Glutamatergic neuron (in vitro differentiated cells): ENCODE measurements around the gene RNF150. TPM values are rescaled to one million over a fixed set of nuclear protein-coding genes. Genes with fewer than 3 reads are reported as not detected.

Experiments
- DNase-seq: peaks from one replicate; pipeline ENCODE4 v3.0.0; 2022
- H3K27ac Mint-ChIP-seq: one replicate; pipeline ENCODE4 v1.8.0; 2020; ENCODE audit warnings: mild to moderate bottlenecking, mixed read lengths, inconsistent platforms; ENCODE audit not compliant: unreplicated experiment
- H3K27me3 Mint-ChIP-seq: one replicate; pipeline ENCODE4 v1.8.0; 2020; ENCODE audit warnings: mild to moderate bottlenecking, moderate library complexity, mixed read lengths, inconsistent platforms; ENCODE audit not compliant: unreplicated experiment
- H3K36me3 Mint-ChIP-seq: one replicate; pipeline ENCODE4 v1.8.0; 2020; ENCODE audit warnings: mild to moderate bottlenecking, mixed read lengths, inconsistent platforms; ENCODE audit not compliant: unreplicated experiment
- H3K4me1 Mint-ChIP-seq: one replicate; pipeline ENCODE4 v1.8.0; 2020; ENCODE audit warnings: mild to moderate bottlenecking, low read depth, mixed read lengths, inconsistent platforms; ENCODE audit not compliant: unreplicated experiment
- H3K4me3 Mint-ChIP-seq: one replicate; pipeline ENCODE4 v1.8.0; 2020; ENCODE audit warnings: mild to moderate bottlenecking, mixed read lengths, inconsistent platforms; ENCODE audit not compliant: unreplicated experiment
- H3K9me3 Mint-ChIP-seq: one replicate; pipeline ENCODE4 v1.8.0; 2020; ENCODE audit warnings: mild to moderate bottlenecking, moderate library complexity, mixed read lengths, inconsistent platforms; ENCODE audit not compliant: unreplicated experiment
- CTCF ChIP-seq: fragments of 200-600 bp; sonication (generic); IDR thresholded peaks from one replicate; pipeline ENCODE4 v1.5.0; 2021; ENCODE audit not compliant: partially characterized antibody, unreplicated experiment
- total RNA-seq: library from RNA; stranded (reverse); fragmentation: NEBNext Ultra II Directional; extraction: Animal tissue kit (Norgen Biotek cat#: 25700); gene quantifications from one replicate; pipeline ENCODE4 v1.2.1, GENCODE V29; 2021; ENCODE audit not compliant: unreplicated experiment

The RNF150 gene
- total RNA-seq, 1 donor from 2014 or later, result 23.3 TPM

GRCh38 chr4:141117935-141118334 lies 15.3 kb downstream of the RNF150 start:
- H3K27me3 Mint-ChIP-seq, result no peaks in the 10 kb centered on the region
- no peak overlapping the region for H3K27ac Mint-ChIP-seq
- H3K4me1 Mint-ChIP-seq, result peaks cover 12% of the 10 kb centered on the region
- TF ChIP-seq CTCF, result no peak
- H3K9me3 Mint-ChIP-seq, result peaks cover 6% of the 10 kb centered on the region
- no peak overlapping the region for H3K4me3 Mint-ChIP-seq
- no peak for DNase-seq
- H3K36me3 Mint-ChIP-seq, result peaks cover 3% of the 10 kb centered on the region

GRCh38 chr4:141109983-141110382 lies 23.3 kb downstream of the RNF150 start:
- peaks cover 4% of the 10 kb centered on the region for H3K9me3 Mint-ChIP-seq
- H3K4me3 Mint-ChIP-seq, result no peak overlapping the region
- DNase-seq, result no peak
- H3K36me3 Mint-ChIP-seq, result peaks cover 3% of the 10 kb centered on the region
- H3K27me3 Mint-ChIP-seq, result no peaks in the 10 kb centered on the region
- no peak overlapping the region for H3K27ac Mint-ChIP-seq
- H3K4me1 Mint-ChIP-seq, result no peaks in the 10 kb centered on the region
- TF ChIP-seq CTCF, result no peak

- no peaks in the 10 kb centered on the region for H3K27me3 Mint-ChIP-seq
- DNase-seq, result no peak
Measured at GRCh38 chr4:141107927-141108326, 25.3 kb downstream of the RNF150 start.

GRCh38 chr4:141102367-141102766 lies 30.9 kb downstream of the RNF150 start:
- no peaks in the 10 kb centered on the region for H3K36me3 Mint-ChIP-seq
- H3K9me3 Mint-ChIP-seq, result peaks cover 1% of the 10 kb centered on the region
- H3K27me3 Mint-ChIP-seq, result no peaks in the 10 kb centered on the region
- no peak overlapping the region for H3K27ac Mint-ChIP-seq
- TF ChIP-seq CTCF, result no peak
- DNase-seq, result no peak
- peaks cover 2% of the 10 kb centered on the region for H3K4me1 Mint-ChIP-seq
- no peak overlapping the region for H3K4me3 Mint-ChIP-seq

More at GRCh38 chr4:141107927-141108326, 25.3 kb downstream of the RNF150 start:
- no peak for TF ChIP-seq CTCF
- Mint-ChIP-seq H3K36me3 (no peaks in the 10 kb centered on the region), H3K4me1 (peaks cover under 1% of the 10 kb centered on the region), H3K9me3 (no peaks in the 10 kb centered on the region), H3K27ac (no peak overlapping the region), H3K4me3 (no peak overlapping the region)

GRCh38 chr4:141101511-141101910 lies 31.8 kb downstream of the RNF150 start:
- no peaks in the 10 kb centered on the region for H3K36me3 Mint-ChIP-seq
- no peak for DNase-seq
- H3K27me3 Mint-ChIP-seq, result no peaks in the 10 kb centered on the region
- no peak overlapping the region for H3K4me3 Mint-ChIP-seq
- no peak for TF ChIP-seq CTCF
- peaks cover 2% of the 10 kb centered on the region for H3K4me1 Mint-ChIP-seq
- no peak overlapping the region for H3K27ac Mint-ChIP-seq
- H3K9me3 Mint-ChIP-seq, result peaks cover 1% of the 10 kb centered on the region
